ENCODE results near the gene RBMS3. TPM values are rescaled to one million over a fixed set of nuclear protein-coding genes. Genes with fewer than 3 reads are reported as not detected.

RBMS3 gene
- total and polyA plus RNA-seq, 2 of the 8 experiments (the other 6 are each of a cell fraction or from before 2014, with no cell fraction given) = 3.7 to 6.9 TPM

GRCh38 chr3:29408676-29409075 is 127.8 kb downstream of the RBMS3 start:
- no peak for DNase-seq (ENCODE audit: low read depth in 1 of 2, low spot score in 2 of 2)
- H2BK5ac ChIP-seq (ENCODE audit: low read depth, low read length) = no peak overlapping the region
- H3K27me3 ChIP-seq (replicated peaks in 1 of 4; ENCODE audit: control insufficient read depth in 3 of 4, extremely low read depth in 1 of 4, insufficient read depth in 3 of 4, low read length in 3 of 4) = no peaks in the 10 kb centered on the region
- H2BK20ac ChIP-seq (ENCODE audit: low read length) = no peak overlapping the region
- no peak overlapping the region for H3K18ac ChIP-seq (ENCODE audit: extremely low read depth, low read length)
- H3K27ac ChIP-seq (ENCODE audit: low read depth, low read length) = no peak overlapping the region
- no peak overlapping the region for H3K9ac ChIP-seq (replicated peaks in 1 of 4; ENCODE audit: extremely low read depth in 1 of 4, low read depth in 3 of 4, low read length in 3 of 4)
- 87% methylated on average over 3 of the region's 3 CpGs; no CpG with 5 or more reads in 1 of the 2 experiments for WGBS, 2 experiments (ENCODE audit: extremely low coverage in 1 of 2, insufficient coverage in 1 of 2, insufficient read length in 1 of 2, insufficient replicate concordance in 2 of 2, low coverage in 1 of 2, low lambda C conversion rate in 2 of 2, missing lambda C conversion rate in 1 of 2)
- FAIRE-seq = no peak
- no peak overlapping the region for H4K91ac ChIP-seq (replicated peaks; ENCODE audit: insufficient read length, low read length)
- no peaks in the 10 kb centered on the region for H3K79me1 ChIP-seq (ENCODE audit: low read depth, low read length)
- H3K14ac ChIP-seq (ENCODE audit: insufficient read length) = no peak overlapping the region
- peaks cover 0 to 8% (median 0%) of the 10 kb centered on the region in 4 experiments; a peak in 1 of 7 replicates for H3K4me1 ChIP-seq (replicated peaks in 1 of 4; ENCODE audit: control insufficient read depth in 3 of 4, insufficient read depth in 4 of 4, low read length in 3 of 4)
- H2BK12ac ChIP-seq (ENCODE audit: low read depth, low read length) = no peak overlapping the region
- H3K9me3 ChIP-seq (ENCODE audit: insufficient read depth in 2 of 2, low read depth in 1 of 2, low read length in 1 of 2) = no peaks in the 10 kb centered on the region
- H2BK120ac ChIP-seq (replicated peaks; ENCODE audit: low read depth, low read length) = no peak overlapping the region
- no peaks in the 10 kb centered on the region for H3K23me2 ChIP-seq (ENCODE audit: low read depth, low read length)
- no peak overlapping the region for H3K4ac ChIP-seq (replicated peaks; ENCODE audit: insufficient read length, low read depth, low read length)
- no peaks in the 10 kb centered on the region for H3K36me3 ChIP-seq (ENCODE audit: control insufficient read depth in 2 of 4, insufficient read depth in 4 of 4, low read length in 3 of 4)
- H3K4me2 ChIP-seq (ENCODE audit: insufficient read depth in 1 of 2, low read depth in 2 of 2, low read length in 2 of 2) = no peak overlapping the region
- no peak overlapping the region for H2BK15ac ChIP-seq (ENCODE audit: low read length)
- no peak overlapping the region for H2AFZ ChIP-seq (ENCODE audit: low read length)
- POLR2A ChIA-PET (ENCODE audit: partially characterized antibody) = no interaction called here
- H4K20me1 ChIP-seq (replicated peaks in 1 of 2; ENCODE audit: control insufficient read depth in 1 of 2, insufficient read depth in 2 of 2, low read length in 2 of 2) = no peaks in the 10 kb centered on the region
- H4K8ac ChIP-seq (ENCODE audit: extremely low read depth, insufficient read depth, low read length) = no peak overlapping the region
- H4K5ac ChIP-seq (ENCODE audit: insufficient read length, low read depth, low read length) = no peak overlapping the region
- CTCF ChIA-PET (ENCODE audit: partially characterized antibody) = no interaction called here
- no peak overlapping the region for H3K23ac ChIP-seq (ENCODE audit: insufficient read length)
- no peak overlapping the region for H3K4me3 ChIP-seq (ENCODE audit: extremely low read depth in 1 of 4, insufficient read depth in 2 of 4, low read depth in 3 of 4, low read length in 4 of 4)
- no peaks in the 10 kb centered on the region for H3K79me2 ChIP-seq (ENCODE audit: control insufficient read depth in 1 of 2, insufficient read depth in 2 of 2, low read length in 2 of 2)
- H3K56ac ChIP-seq (replicated peaks; ENCODE audit: insufficient read length, low read depth, low read length) = no peak overlapping the region
- TF ChIP-seq RBBP5 (IDR thresholded peaks at IDR 0.05; ENCODE audit: borderline replicate concordance, low read depth, low read length) (no peak), SP4 (IDR thresholded peaks at IDR 0.05; ENCODE audit: low read length) (no peak), NRF1 (IDR thresholded peaks at IDR 0.05; ENCODE audit: low read depth, low read length) (no peak), TEAD4 (IDR thresholded peaks at IDR 0.05; ENCODE audit: low read depth, low read length) (no peak), BRCA1 (IDR thresholded peaks at IDR 0.05; ENCODE audit: low read depth, low read length) (no peak)
- no peak overlapping the region for H2AK5ac ChIP-seq (ENCODE audit: low read depth, low read length)
